Endothelial cell of umbilical vein (primary cell): ENCODE measurements around the gene CTLA4. TPM values are rescaled to one million over a fixed set of nuclear protein-coding genes. Genes with fewer than 3 reads are reported as not detected.

Experiments used
- BruUV-seq: library from RNA; stranded (reverse); fragments of 400-500 nt; replicated peaks from 2 replicates; lab custom pipeline; 2021; lab: Mats Ljungman, UMichigan
- CTCF ChIA-PET: fragments of 300-600, 350-600 bp; sonication (Branson Sonifier 250); formaldehyde crosslinking; loops from one replicate; lab custom pipeline; 2021; ENCODE audit warnings: antibody characterized with exemption, inconsistent platforms; lab: Charles Lee
- POLR2A ChIA-PET: fragments of 300-600, 350-600 bp; sonication (Branson Sonifier 250); formaldehyde crosslinking; loops from one replicate; lab custom pipeline; 2021; ENCODE audit warnings: antibody characterized with exemption, inconsistent platforms; lab: Charles Lee
- DNase-seq: peaks from one replicate; pipeline ENCODE4 v3.0.0-alpha.2; 2011; ENCODE audit warnings: low read depth, low spot score
- FAIRE-seq: peaks from 2 replicates; lab custom pipeline; 2011; peaks lifted over from hg19 to GRCh38; lab: Jason Lieb, UNC
- H2AFZ ChIP-seq: 2 replicates; pipeline ENCODE4 v1.6.0; 2012; ENCODE audit warnings: low read depth, low read length, control low read depth, inconsistent platforms
- H3K27ac ChIP-seq: 2 replicates; pipeline ENCODE4 v1.5.1; 2011; ENCODE audit warnings: low read depth, mild to moderate bottlenecking, control low read depth, low read length, moderate library complexity; ENCODE audit not compliant: insufficient read depth
- H3K27me3 ChIP-seq, 2 experiments: 2 replicates each; pipeline versions ENCODE4 v1.6.0 to v1.6.1; 2011; ENCODE audit warnings: low read length in 2 of 2, mixed read lengths in 1 of 2; ENCODE audit not compliant: control insufficient read depth in 2 of 2, insufficient read depth in 2 of 2
- H3K36me3 ChIP-seq, 2 experiments: 2 replicates in 1 of 2; 3 replicates in 1 of 2; pipeline ENCODE4 v1.5.1; 2011; ENCODE audit warnings: low read length in 2 of 2, mild to moderate bottlenecking in 1 of 2, moderate library complexity in 1 of 2; ENCODE audit not compliant: control insufficient read depth in 2 of 2, insufficient read depth in 2 of 2; ENCODE audit errors: extremely low read depth in 1 of 2
- H3K4me1 ChIP-seq: 3 replicates; pipeline ENCODE4 v1.5.1; 2011; ENCODE audit warnings: mild to moderate bottlenecking, low read length; ENCODE audit not compliant: control insufficient read depth, insufficient read depth; ENCODE audit errors: extremely low read depth
- H3K4me2 ChIP-seq: 2 replicates; pipeline ENCODE4 v1.6.1; 2011; ENCODE audit warnings: low read length, control low read depth, mixed read lengths; ENCODE audit not compliant: insufficient read depth
- H3K4me3 ChIP-seq, 3 experiments: fragments of 200-600 bp in 1 of 3; sonication (generic), shearing (Covaris generic) in 1 of 3; replicated peaks in 1 of 3; 2 replicates each; pipeline ENCODE4 v1.5.1; 2011 to 2016; ENCODE audit warnings: control low read depth in 3 of 3, low read length in 3 of 3, mild to moderate bottlenecking in 2 of 3, inconsistent platforms in 1 of 3, low read depth in 1 of 3, moderate library complexity in 1 of 3; ENCODE audit not compliant: insufficient read depth in 1 of 3
- H3K79me2 ChIP-seq: 2 replicates; pipeline ENCODE4 v1.6.0; 2012; ENCODE audit warnings: low read length, inconsistent platforms; ENCODE audit not compliant: control insufficient read depth, insufficient read depth
- H3K9ac ChIP-seq: replicated peaks from 2 replicates; pipeline ENCODE3; 2011; ENCODE audit warnings: low read length, control low read depth; ENCODE audit not compliant: insufficient read depth; ENCODE audit errors: extremely low read depth
- H3K9me1 ChIP-seq: replicated peaks from 3 replicates; pipeline ENCODE4 v1.6.0; 2011; ENCODE audit warnings: mild to moderate bottlenecking, low read length; ENCODE audit not compliant: control insufficient read depth, insufficient read depth; ENCODE audit errors: extremely low read depth
- H3K9me3 ChIP-seq: replicated peaks from 2 replicates; pipeline ENCODE4 v1.5.1; 2012; ENCODE audit warnings: low read length, inconsistent platforms; ENCODE audit not compliant: control insufficient read depth, insufficient read depth
- H4K20me1 ChIP-seq: replicated peaks from 2 replicates; pipeline ENCODE3; 2011; ENCODE audit warnings: mild to moderate bottlenecking, low read length; ENCODE audit not compliant: control insufficient read depth, insufficient read depth; ENCODE audit errors: extremely low read depth
- EZH2 ChIP-seq: IDR thresholded peaks from 2 replicates; pipeline ENCODE4 v1.6.1; 2012; ENCODE audit warnings: borderline replicate concordance, low read depth, mild to moderate bottlenecking, moderate library complexity, low read length, inconsistent platforms; ENCODE audit not compliant: severe bottlenecking
- FOS ChIP-seq: IDR thresholded peaks from 2 replicates; pipeline ENCODE4 v1.6.1; 2011; ENCODE audit warnings: mild to moderate bottlenecking, low read length, moderate library complexity, borderline replicate concordance; ENCODE audit not compliant: insufficient read depth
- GATA2 ChIP-seq: IDR thresholded peaks from 2 replicates; pipeline ENCODE4 v1.7.0; 2011; ENCODE audit warnings: low read depth, mild to moderate bottlenecking, moderate library complexity, mixed read lengths, low read length; ENCODE audit not compliant: insufficient read length, insufficient read depth
- MYC ChIP-seq: IDR thresholded peaks from one replicate; pipeline ENCODE4 v1.6.1; 2011; ENCODE audit warnings: mild to moderate bottlenecking, low read depth, low read length
- POLR2A ChIP-seq: IDR thresholded peaks from 2 replicates; pipeline ENCODE4 v1.6.1; 2012; ENCODE audit warnings: low read depth, mild to moderate bottlenecking, control low read depth, low read length
- POLR2AphosphoS5 ChIP-seq: IDR thresholded peaks from 2 replicates; pipeline ENCODE4 v1.6.1; 2012; ENCODE audit warnings: low read depth, mild to moderate bottlenecking, control low read depth, low read length, moderate library complexity; ENCODE audit not compliant: insufficient read depth
- dilution Hi-C: fragments of 300-500 bp; cut with MboI; formaldehyde crosslinking; loops from one replicate; pipeline ENCODE4 v1.15.0; 2019; ENCODE audit warnings: low sequenced_read_pairs; ENCODE audit not compliant: extremely low pct_ligation_motif_present
- intact Hi-C: fragments of 100-400 bp; cut with micrococcal nuclease; formaldehyde crosslinking; loops from one replicate; pipeline ENCODE4 v1.10.0; 2022
- polyA plus RNA-seq, 4 experiments: library from polyadenylated mRNA; depleted of rRNA in 3 of 4; stranded (reverse) in 3 of 4; unstranded in 1 of 4; fragments of >200 nt; gene quantifications; 2 replicates each; pipeline versions ENCODE4 v1.2.1 to v1.2.3, GENCODE V29; 2011 to 2012; ENCODE audit warnings: missing spikeins in 1 of 4
- total RNA-seq: library from RNA; stranded (reverse); gene quantifications from 2 replicates; pipeline ENCODE4 v1.2.3, GENCODE V29; 2021
- TF ChIP-seq, protein P1 (sequence below): IDR thresholded peaks from 2 replicates; pipeline ENCODE4 v1.6.1; 2011; ENCODE audit not compliant: insufficient read depth, insufficient read length
- TF ChIP-seq, protein P2 (sequence below), 2 donors: IDR thresholded peaks; 1 replicate in 1 of 2; 2 replicates in 1 of 2; pipeline ENCODE4 v1.5.1; 2011; ENCODE audit warnings: low read length in 2 of 2, mild to moderate bottlenecking in 2 of 2, moderate library complexity in 2 of 2, control low read depth in 1 of 2, inconsistent platforms in 1 of 2, low read depth in 1 of 2; ENCODE audit not compliant: insufficient read depth in 1 of 2; ENCODE audit errors: extremely low read depth in 1 of 2

Gene CTLA4
- total and polyA plus RNA-seq, 2 donors (not counting 3 experiments of a cell fraction or from before 2014, with no cell fraction given): not detected

DNA sequence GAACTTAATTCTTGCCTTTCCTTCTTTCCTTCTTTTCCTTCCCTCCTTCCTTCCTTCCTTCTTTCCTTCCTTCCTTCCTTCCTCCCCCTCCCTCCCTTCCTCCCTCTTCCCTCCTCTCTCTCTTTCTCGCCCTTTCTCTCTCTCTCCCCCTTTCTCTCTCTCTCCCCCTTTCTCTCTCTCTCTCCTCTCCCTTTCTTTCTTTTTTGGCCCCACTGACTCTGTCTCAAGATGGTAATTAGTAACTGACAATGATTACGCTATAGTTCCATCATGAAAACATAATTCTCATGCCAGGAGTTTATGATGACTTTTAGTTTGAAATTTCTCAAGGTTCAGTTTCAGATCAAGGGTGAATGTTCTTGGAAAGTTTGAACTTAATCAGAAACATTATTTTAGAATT, 14.8 kb upstream of the CTLA4 start:
- dilution Hi-C loops: no loop called here
- Histone ChIP-seq H3K9ac (no peak overlapping the region), H3K9me3 (no peaks in the 10 kb centered on the region), H3K27ac (no peak overlapping the region), H3K4me1 (no peaks in the 10 kb centered on the region), H4K20me1 (no peaks in the 10 kb centered on the region), H3K9me1 (no peaks in the 10 kb centered on the region), H3K4me2 (no peak overlapping the region), H2AFZ (no peak overlapping the region), H3K27me3 (peaks cover 3 to 9% of the 10 kb centered on the region in 2 experiments), H3K36me3 (no peaks in the 10 kb centered on the region), H3K4me3 (no peak overlapping the region), H3K79me2 (no peaks in the 10 kb centered on the region)
- intact Hi-C loops: no loop called here
- no TSS peak for BruUV-seq
- POLR2A ChIA-PET: no interaction called here
- FAIRE-seq (no peak), DNase-seq (no peak)
- TF ChIP-seq FOS: no peak
- TF ChIP-seq, protein P1, sequence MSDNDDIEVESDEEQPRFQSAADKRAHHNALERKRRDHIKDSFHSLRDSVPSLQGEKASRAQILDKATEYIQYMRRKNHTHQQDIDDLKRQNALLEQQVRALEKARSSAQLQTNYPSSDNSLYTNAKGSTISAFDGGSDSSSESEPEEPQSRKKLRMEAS: no peak
- TF ChIP-seq POLR2AphosphoS5: no peak
- TF ChIP-seq MYC: no peak
- TF ChIP-seq EZH2: no peak
- no peak for TF ChIP-seq POLR2A
- TF ChIP-seq GATA2: no peak
- TF ChIP-seq, protein P2, sequence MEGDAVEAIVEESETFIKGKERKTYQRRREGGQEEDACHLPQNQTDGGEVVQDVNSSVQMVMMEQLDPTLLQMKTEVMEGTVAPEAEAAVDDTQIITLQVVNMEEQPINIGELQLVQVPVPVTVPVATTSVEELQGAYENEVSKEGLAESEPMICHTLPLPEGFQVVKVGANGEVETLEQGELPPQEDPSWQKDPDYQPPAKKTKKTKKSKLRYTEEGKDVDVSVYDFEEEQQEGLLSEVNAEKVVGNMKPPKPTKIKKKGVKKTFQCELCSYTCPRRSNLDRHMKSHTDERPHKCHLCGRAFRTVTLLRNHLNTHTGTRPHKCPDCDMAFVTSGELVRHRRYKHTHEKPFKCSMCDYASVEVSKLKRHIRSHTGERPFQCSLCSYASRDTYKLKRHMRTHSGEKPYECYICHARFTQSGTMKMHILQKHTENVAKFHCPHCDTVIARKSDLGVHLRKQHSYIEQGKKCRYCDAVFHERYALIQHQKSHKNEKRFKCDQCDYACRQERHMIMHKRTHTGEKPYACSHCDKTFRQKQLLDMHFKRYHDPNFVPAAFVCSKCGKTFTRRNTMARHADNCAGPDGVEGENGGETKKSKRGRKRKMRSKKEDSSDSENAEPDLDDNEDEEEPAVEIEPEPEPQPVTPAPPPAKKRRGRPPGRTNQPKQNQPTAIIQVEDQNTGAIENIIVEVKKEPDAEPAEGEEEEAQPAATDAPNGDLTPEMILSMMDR (IDR thresholded peaks at IDR 0.05; ENCODE audit: extremely low read depth in 1 of 2, insufficient read depth in 1 of 2, low read depth in 1 of 2, low read length in 2 of 2): no peak
- CTCF ChIA-PET: no interaction called here
